ENCODE measurements around the gene OAF. TPM values are rescaled to one million over a fixed set of nuclear protein-coding genes. Genes with fewer than 3 reads are reported as not detected.
A peak's percentile ranks its signal among the peaks of the same experiment; 100 is the strongest.

OAF gene
- total RNA-seq, 1 donor from 2014 or later, result 21.7 TPM

GRCh38 chr11:120201653-120202052 lies 9.2 kb upstream of the OAF start:
- DNase-seq (ENCODE audit: low read depth in 2 of 2), result no peak

- DNase-seq (ENCODE audit: low read depth in 2 of 2), result no peak
Measured at GRCh38 chr11:120203626-120204025, 7.2 kb upstream of the OAF start.

GRCh38 chr11:120205596-120206161 lies 5.2 kb upstream of the OAF start:
- DNase-seq (ENCODE audit: low read depth in 2 of 2), result peak in 1 of 2 donors; percentile 54

GRCh38 chr11:120207512-120207911 lies 3.3 kb upstream of the OAF start:
- DNase-seq (ENCODE audit: low read depth in 2 of 2), result no peak

GRCh38 chr11:120208001-120208441 lies 2.8 kb upstream of the OAF start:
- DNase-seq (ENCODE audit: low read depth in 2 of 2), result peak; percentile 88 to 89

- DNase-seq (ENCODE audit: low read depth in 2 of 2), result peak; percentile 73 to 84
Measured at GRCh38 chr11:120208777-120209176, 2.1 kb upstream of the OAF start.

- DNase-seq (ENCODE audit: low read depth in 2 of 2), result no peak
Measured at GRCh38 chr11:120209746-120210625, 846 bp upstream of the OAF start.

- no peak for DNase-seq (ENCODE audit: low read depth in 2 of 2)
Measured at GRCh38 chr11:120211522-120212258, 858 bp downstream of the OAF start.

GRCh38 chr11:120212259-120212878 lies 1.5 kb downstream of the OAF start:
- peak in 1 of 2 donors; percentile 29 for DNase-seq (ENCODE audit: low read depth in 2 of 2)

GRCh38 chr11:120212926-120213325 lies 2.1 kb downstream of the OAF start:
- no peak for DNase-seq (ENCODE audit: low read depth in 2 of 2)

GRCh38 chr11:120214581-120214980 lies 3.7 kb downstream of the OAF start:
- DNase-seq (ENCODE audit: low read depth in 2 of 2), result no peak

- DNase-seq (ENCODE audit: low read depth in 2 of 2), result peak in 1 of 2 donors; percentile 65
Measured at GRCh38 chr11:120215634-120216033, 4.8 kb downstream of the OAF start.

- DNase-seq (ENCODE audit: low read depth in 2 of 2), result no peak
Measured at GRCh38 chr11:120216426-120217102, 5.7 kb downstream of the OAF start.

- no peak for DNase-seq (ENCODE audit: low read depth in 2 of 2)
Measured at GRCh38 chr11:120217526-120217925, 6.7 kb downstream of the OAF start.

GRCh38 chr11:120217941-120218694 lies 7.3 kb downstream of the OAF start:
- DNase-seq (ENCODE audit: low read depth in 2 of 2), result peak in 1 of 2 donors; percentile 17

GRCh38 chr11:120218695-120219033 lies 7.8 kb downstream of the OAF start:
- DNase-seq (ENCODE audit: low read depth in 2 of 2), result no peak

GRCh38 chr11:120219232-120219937 lies 8.6 kb downstream of the OAF start:
- no peak for DNase-seq (ENCODE audit: low read depth in 2 of 2)

GRCh38 chr11:120219938-120220746 lies 9.3 kb downstream of the OAF start:
- DNase-seq (ENCODE audit: low read depth in 2 of 2), result no peak

- no peak for DNase-seq (ENCODE audit: low read depth in 2 of 2)
Measured at GRCh38 chr11:120220747-120221037, 9.9 kb downstream of the OAF start.

Measured in dermis microvascular lymphatic vessel endothelial cell (primary cell).